Erythroblast (primary cell): ENCODE measurements around the gene ZNF618.

Experiments
- GATA1 ChIP-seq: IDR thresholded peaks from 2 replicates; pipeline ENCODE4 v1.6.1; 2011; ENCODE audit warnings: low read depth, mild to moderate bottlenecking, control low read depth, low read length, moderate library complexity
- POLR2A ChIP-seq: IDR thresholded peaks from 2 replicates; pipeline ENCODE4 v1.6.1; 2011; ENCODE audit warnings: mild to moderate bottlenecking, low read length

- no peak for TF ChIP-seq POLR2A
- no peak for TF ChIP-seq GATA1
These were observed 145.5 kb downstream of the ZNF618 start for GRCh38 chr9:114021578-114021977.
